GM12878 (cell line): ENCODE data around the gene ZNF888. TPM values are rescaled to one million over a fixed set of nuclear protein-coding genes. Genes with fewer than 3 reads are reported as not detected.
A peak's percentile ranks its signal among the peaks of the same experiment; 100 is the strongest.

Experiments
- BCL11A ChIP-seq: IDR thresholded peaks from 2 replicates; pipeline ENCODE4 v1.6.1; 2011; ENCODE audit warnings: low read depth, low read length
- BHLHE40 ChIP-seq, 2 experiments: fragments of 450-650 bp in 1 of 2; IDR thresholded peaks; 2 replicates each; pipeline ENCODE4 v1.6.1; 2011 to 2017; ENCODE audit warnings: low read depth in 2 of 2, borderline replicate concordance in 1 of 2, improper control_type of control experiment in 1 of 2, low read length in 1 of 2, mild to moderate bottlenecking in 1 of 2
- CBX3 ChIP-seq: fragments of 200-600 bp; sonication (generic); IDR thresholded peaks from 2 replicates; pipeline ENCODE4 v1.6.1; 2016; ENCODE audit warnings: low read depth, borderline replicate concordance
- CHD2 ChIP-seq: IDR thresholded peaks from 2 replicates; pipeline ENCODE4 v1.6.1; 2011; ENCODE audit warnings: low read depth, low read length, improper control_type of control experiment, borderline replicate concordance
- EED ChIP-seq: sonication (generic); IDR thresholded peaks from 2 replicates; pipeline ENCODE4 v1.6.1; 2016; ENCODE audit warnings: antibody characterized with exemption, low read depth
- EZH2 ChIP-seq: IDR thresholded peaks from 2 replicates; pipeline ENCODE4 v1.6.1; 2012; ENCODE audit warnings: low read depth, mild to moderate bottlenecking, control low read depth, inconsistent platforms, low read length, borderline replicate concordance; ENCODE audit not compliant: control insufficient read depth
- IRF4 ChIP-seq: IDR thresholded peaks from 2 replicates; pipeline ENCODE4 v1.6.1; 2011; ENCODE audit warnings: low read depth, low read length
- JUNB ChIP-seq: IDR thresholded peaks from 2 replicates; pipeline ENCODE4 v1.6.1; 2016; ENCODE audit warnings: antibody characterized with exemption, mild to moderate bottlenecking
- KAT2A ChIP-seq: conservative IDR thresholded peaks from 2 replicates; pipeline ENCODE4 v1.6.1; 2011; ENCODE audit warnings: low read depth, low read length; ENCODE audit not compliant: control insufficient read depth
- NR2C2 ChIP-seq: IDR thresholded peaks from 2 replicates; pipeline ENCODE4 v1.6.1; 2011; ENCODE audit warnings: borderline replicate concordance, low read depth; ENCODE audit not compliant: control insufficient read depth, insufficient read length
- PBX3 ChIP-seq: IDR thresholded peaks from 2 replicates; pipeline ENCODE4 v1.6.1; 2011; ENCODE audit warnings: mild to moderate bottlenecking, low read depth, low read length, moderate library complexity; ENCODE audit not compliant: insufficient replicate concordance
- POLR2AphosphoS2 ChIP-seq: IDR thresholded peaks from 2 replicates; pipeline ENCODE4 v1.6.1; 2011; ENCODE audit warnings: low read depth, mild to moderate bottlenecking, low read length, improper control_type of control experiment, moderate library complexity
- RCOR1 ChIP-seq: conservative IDR thresholded peaks from 2 replicates; pipeline ENCODE4 v1.6.1; 2012; ENCODE audit warnings: low read depth, low read length, improper control_type of control experiment
- SIX5 ChIP-seq: IDR thresholded peaks from 2 replicates; pipeline ENCODE4 v1.6.1; 2011; ENCODE audit warnings: mild to moderate bottlenecking, low read depth, low read length, moderate library complexity; ENCODE audit not compliant: severe bottlenecking
- SREBF2 ChIP-seq: IDR thresholded peaks from 2 replicates; pipeline ENCODE4 v1.6.1; 2012; ENCODE audit warnings: mild to moderate bottlenecking, low read length
- TAF1 ChIP-seq: IDR thresholded peaks from 2 replicates; pipeline ENCODE4 v1.6.1; 2011; ENCODE audit warnings: mild to moderate bottlenecking, low read depth, low read length, borderline replicate concordance
- USF2 ChIP-seq: IDR thresholded peaks from 2 replicates; pipeline ENCODE4 v1.6.1; 2011; ENCODE audit warnings: low read depth, low read length, improper control_type of control experiment, borderline replicate concordance
- ZNF687 ChIP-seq: fragments of 450-650 bp; IDR thresholded peaks from 2 replicates; pipeline ENCODE4 v1.6.1; 2017; ENCODE audit warnings: mild to moderate bottlenecking, moderate library complexity
- polyA plus RNA-seq, 11 experiments: library from polyadenylated mRNA; depleted of rRNA in 4 of 11; unstranded in 6 of 11; stranded (reverse) in 5 of 11; fragments of >200 nt; fragmentation: Nextera tagmentation in 4 of 11; fragmentation: Illumina TruSeq in 1 of 11; extraction: Ambion mirVana in 4 of 11; extraction: Trizol in 1 of 11; gene quantifications; 1 replicate in 1 of 11; 2 replicates in 10 of 11; pipeline versions ENCODE4 v1.2.1 to v1.2.3, GENCODE V29; 2011 to 2016; ENCODE audit warnings: inconsistent platforms in 2 of 11, missing spikeins in 2 of 11, low read depth in 1 of 11
- total RNA-seq, 4 experiments: library from RNA; depleted of rRNA in 3 of 4; stranded (reverse); fragments of >200 nt in 3 of 4; fragmentation: Illumina TruSeq in 1 of 4; extraction: Trizol in 1 of 4; gene quantifications; 2 replicates each; pipeline versions ENCODE4 v1.2.1 to v1.2.3, GENCODE V29; 2013 to 2021
- TF ChIP-seq, protein P1 (sequence below): fragments of 450-650 bp; formaldehyde crosslinking; IDR thresholded peaks from 2 replicates; pipeline ENCODE4 v1.4.0; 2020; ENCODE audit warnings: mild to moderate bottlenecking, moderate library complexity

The ZNF888 gene
- total and polyA plus RNA-seq, 10 of the 15 experiments (the other 5 are each of a cell fraction or from before 2014, with no cell fraction given), result 0.26 to 4.3 (median 2.7) TPM

GRCh38 chr19:52942386-52943133, 19.3 kb upstream of the ZNF888 start (continued):
- TF ChIP-seq PBX3, result no peak
- TF ChIP-seq, protein P1, sequence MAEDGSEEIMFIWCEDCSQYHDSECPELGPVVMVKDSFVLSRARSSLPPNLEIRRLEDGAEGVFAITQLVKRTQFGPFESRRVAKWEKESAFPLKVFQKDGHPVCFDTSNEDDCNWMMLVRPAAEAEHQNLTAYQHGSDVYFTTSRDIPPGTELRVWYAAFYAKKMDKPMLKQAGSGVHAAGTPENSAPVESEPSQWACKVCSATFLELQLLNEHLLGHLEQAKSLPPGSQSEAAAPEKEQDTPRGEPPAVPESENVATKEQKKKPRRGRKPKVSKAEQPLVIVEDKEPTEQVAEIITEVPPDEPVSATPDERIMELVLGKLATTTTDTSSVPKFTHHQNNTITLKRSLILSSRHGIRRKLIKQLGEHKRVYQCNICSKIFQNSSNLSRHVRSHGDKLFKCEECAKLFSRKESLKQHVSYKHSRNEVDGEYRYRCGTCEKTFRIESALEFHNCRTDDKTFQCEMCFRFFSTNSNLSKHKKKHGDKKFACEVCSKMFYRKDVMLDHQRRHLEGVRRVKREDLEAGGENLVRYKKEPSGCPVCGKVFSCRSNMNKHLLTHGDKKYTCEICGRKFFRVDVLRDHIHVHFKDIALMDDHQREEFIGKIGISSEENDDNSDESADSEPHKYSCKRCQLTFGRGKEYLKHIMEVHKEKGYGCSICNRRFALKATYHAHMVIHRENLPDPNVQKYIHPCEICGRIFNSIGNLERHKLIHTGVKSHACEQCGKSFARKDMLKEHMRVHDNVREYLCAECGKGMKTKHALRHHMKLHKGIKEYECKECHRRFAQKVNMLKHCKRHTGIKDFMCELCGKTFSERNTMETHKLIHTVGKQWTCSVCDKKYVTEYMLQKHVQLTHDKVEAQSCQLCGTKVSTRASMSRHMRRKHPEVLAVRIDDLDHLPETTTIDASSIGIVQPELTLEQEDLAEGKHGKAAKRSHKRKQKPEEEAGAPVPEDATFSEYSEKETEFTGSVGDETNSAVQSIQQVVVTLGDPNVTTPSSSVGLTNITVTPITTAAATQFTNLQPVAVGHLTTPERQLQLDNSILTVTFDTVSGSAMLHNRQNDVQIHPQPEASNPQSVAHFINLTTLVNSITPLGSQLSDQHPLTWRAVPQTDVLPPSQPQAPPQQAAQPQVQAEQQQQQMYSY (CRISPR knock-in tag), result no peak
- no peak for TF ChIP-seq BCL11A
- TF ChIP-seq RCOR1, result no peak
- no peak for TF ChIP-seq USF2
- TF ChIP-seq CHD2, result no peak
- TF ChIP-seq TAF1, result peak; percentile 55; the same call in 1 of the 2 replicates
- no peak for TF ChIP-seq NR2C2
- no peak for TF ChIP-seq CBX3
- no peak for TF ChIP-seq SIX5
- TF ChIP-seq BHLHE40 (IDR thresholded peaks at IDR 0.05; ENCODE audit: borderline replicate concordance in 1 of 2, low read depth in 2 of 2, low read length in 1 of 2), result peak in 1 of 2 experiments; percentile 32; a peak in 1 of 4 replicates
- 0 out of 2 replicates have a peak, but pooled peaks have one; percentile 23 for TF ChIP-seq EED
- no peak for TF ChIP-seq ZNF687
- TF ChIP-seq POLR2AphosphoS2, result peak; percentile 80
- TF ChIP-seq KAT2A, result no peak
- TF ChIP-seq JUNB, result no peak
- TF ChIP-seq SREBF2, result no peak
- no peak for TF ChIP-seq IRF4
- TF ChIP-seq EZH2, result no peak
